ENCODE data around the gene ROBO2.

DNA sequence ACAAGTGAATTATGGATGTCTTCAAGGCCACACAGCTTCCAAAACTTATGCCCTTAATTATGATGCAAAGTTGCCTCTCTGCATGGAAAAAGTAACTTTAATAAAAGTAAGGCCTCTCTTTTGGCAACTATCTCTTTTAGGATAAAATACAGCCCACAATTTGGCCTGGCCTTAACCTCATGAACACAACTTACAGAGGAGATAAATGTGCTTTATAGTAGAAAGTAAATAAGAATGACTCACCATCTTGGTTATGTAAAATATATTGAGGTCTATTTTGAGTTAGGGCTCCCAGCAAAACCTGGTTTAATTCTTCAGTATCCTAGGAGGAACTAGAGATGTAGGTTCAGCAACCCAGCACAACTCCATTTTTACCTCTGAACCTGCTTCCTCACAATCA lies 164.0 kb downstream of the ROBO2 start:
- TF ChIP-seq, protein P1, sequence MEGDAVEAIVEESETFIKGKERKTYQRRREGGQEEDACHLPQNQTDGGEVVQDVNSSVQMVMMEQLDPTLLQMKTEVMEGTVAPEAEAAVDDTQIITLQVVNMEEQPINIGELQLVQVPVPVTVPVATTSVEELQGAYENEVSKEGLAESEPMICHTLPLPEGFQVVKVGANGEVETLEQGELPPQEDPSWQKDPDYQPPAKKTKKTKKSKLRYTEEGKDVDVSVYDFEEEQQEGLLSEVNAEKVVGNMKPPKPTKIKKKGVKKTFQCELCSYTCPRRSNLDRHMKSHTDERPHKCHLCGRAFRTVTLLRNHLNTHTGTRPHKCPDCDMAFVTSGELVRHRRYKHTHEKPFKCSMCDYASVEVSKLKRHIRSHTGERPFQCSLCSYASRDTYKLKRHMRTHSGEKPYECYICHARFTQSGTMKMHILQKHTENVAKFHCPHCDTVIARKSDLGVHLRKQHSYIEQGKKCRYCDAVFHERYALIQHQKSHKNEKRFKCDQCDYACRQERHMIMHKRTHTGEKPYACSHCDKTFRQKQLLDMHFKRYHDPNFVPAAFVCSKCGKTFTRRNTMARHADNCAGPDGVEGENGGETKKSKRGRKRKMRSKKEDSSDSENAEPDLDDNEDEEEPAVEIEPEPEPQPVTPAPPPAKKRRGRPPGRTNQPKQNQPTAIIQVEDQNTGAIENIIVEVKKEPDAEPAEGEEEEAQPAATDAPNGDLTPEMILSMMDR (IDR thresholded peaks at IDR 0.05), result no peak
- no peak for TF ChIP-seq POLR2A (IDR thresholded peaks at IDR 0.05)
